ENCODE data around the gene KCNC2. TPM values are rescaled to one million over a fixed set of nuclear protein-coding genes. Genes with fewer than 3 reads are reported as not detected.

KCNC2 gene
- total and polyA plus RNA-seq, 5 donors from 2014 or later = not detected

DNA sequence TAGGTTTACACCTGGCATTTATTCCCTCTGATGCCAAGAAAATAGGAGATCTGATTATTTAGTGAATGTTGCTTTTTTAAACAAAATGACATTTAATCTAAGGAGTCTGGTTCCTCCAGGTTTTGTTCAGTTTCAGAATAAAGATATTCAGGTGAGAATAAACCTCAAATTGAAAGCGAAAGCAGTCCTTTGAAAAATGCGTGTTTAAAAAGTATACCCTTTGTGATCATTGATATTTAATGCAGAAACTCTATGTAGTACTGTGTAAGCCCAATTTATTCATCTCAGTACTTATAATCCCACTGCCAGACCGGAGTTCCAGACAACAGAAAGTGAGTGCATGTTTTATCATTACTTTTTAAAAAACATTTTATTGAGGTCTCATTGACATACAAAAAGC is 210.2 kb downstream of the KCNC2 start:
- H3K9me3 Mint-ChIP-seq = peaks cover 0 to 4% (median 0%) of the 10 kb centered on the region in 7 donors
- Histone ChIP-seq H3K9me3 (ENCODE audit: control insufficient read depth in 2 of 2, low read length in 2 of 2) (no peaks in the 10 kb centered on the region), H3K4me1 (ENCODE audit: control insufficient read depth, insufficient read depth, low read length, poor library complexity, severe bottlenecking) (no peaks in the 10 kb centered on the region), H3K27me3 (ENCODE audit: control insufficient read depth, insufficient read depth, low read length) (no peaks in the 10 kb centered on the region), H3K36me3 (ENCODE audit: control insufficient read depth, insufficient read depth, low read length) (no peaks in the 10 kb centered on the region), H3K4me3 (ENCODE audit: low read depth, low read length) (no peak overlapping the region), H3K27ac (ENCODE audit: insufficient read depth, low read length, poor library complexity, severe bottlenecking) (no peak overlapping the region)
- peak overlapping the region in 1 of 4 donors; percentile 32 for H3K4me3 Mint-ChIP-seq
- H3K27me3 Mint-ChIP-seq = no peaks in the 10 kb centered on the region
- H3K4me1 Mint-ChIP-seq = peaks cover 0 to 5% (median 0%) of the 10 kb centered on the region in 4 donors
- H3K36me3 Mint-ChIP-seq = no peaks in the 10 kb centered on the region
- ATAC-seq (ENCODE audit: low read depth in 2 of 2) (no peak), DNase-seq (no peak)
- H3K27ac Mint-ChIP-seq = peak overlapping the region in 1 of 3 donors; percentile 49

Other genes with a start within 250 kb of the KCNC2 start
- gene CAPS2, start 120.5 kb upstream of the KCNC2 start, total RNA-seq = 5.1 TPM
- gene CAPS2, start 120.5 kb upstream of the KCNC2 start, polyA plus RNA-seq = 1 to 10 TPM; 1.5 to 2.8 (median 2.4) TPM
- gene GLIPR1L1, start 124.8 kb upstream of the KCNC2 start, total RNA-seq = not detected
- gene GLIPR1L1, start 124.8 kb upstream of the KCNC2 start, polyA plus RNA-seq = not detected
- 0.27 TPM for gene GLIPR1L2, start 181.2 kb upstream of the KCNC2 start, total RNA-seq
- 1 to 10 TPM in 2 of 4 donors, under 1 TPM in 1, not detected in 1; 0.54 to 2.2 (median 1.7) TPM for gene GLIPR1L2, start 181.2 kb upstream of the KCNC2 start, polyA plus RNA-seq

All from CD4-positive, CD25-positive, alpha-beta regulatory T cell (primary cell).